ENCODE data around the gene CARD16.
"Not testable (repeated sequence)": the region's sequence is repeated elsewhere in the genome, so short reads cannot be mapped to it uniquely, and the experiment has no call there.

Gene CARD16

GRCh38 chr11:105046898-105047579 lies 1.9 kb upstream of the CARD16 start:
- DNase-seq: no peak

GRCh38 chr11:105045676-105046296 lies 651 bp upstream of the CARD16 start:
- no peak for DNase-seq

GRCh38 chr11:105042178-105042577 lies 3.0 kb downstream of the CARD16 start:
- DNase-seq: no peak

- DNase-seq: no peak
Measured at GRCh38 chr11:105040703-105041102, 4.4 kb downstream of the CARD16 start.

- peak; percentile 74 for DNase-seq
Measured at GRCh38 chr11:105034813-105035620, 10.1 kb downstream of the CARD16 start, which contains the start of gene CASP1. TSS of gene CASP1 (minus strand) at chr11:105035144. CDS start at chr11:105035113, 31 bp downstream.

GRCh38 chr11:105034388-105034787 lies 10.7 kb downstream of the CARD16 start:
- DNase-seq: not testable (repeated sequence)

GRCh38 chr11:105033781-105034180 lies 11.4 kb downstream of the CARD16 start:
- DNase-seq: no peak

- DNase-seq: no peak
Measured at GRCh38 chr11:105033343-105033742, 11.8 kb downstream of the CARD16 start.

GRCh38 chr11:105032495-105032894 lies 12.6 kb downstream of the CARD16 start:
- DNase-seq: no peak

- no peak for DNase-seq
Measured at GRCh38 chr11:105027678-105028077, 17.5 kb downstream of the CARD16 start.

- no peak for DNase-seq
Measured at GRCh38 chr11:105024394-105024793, 20.7 kb downstream of the CARD16 start.

- DNase-seq: no peak
Measured at GRCh38 chr11:105023003-105023402, 22.1 kb downstream of the CARD16 start, which contains the start of gene CASP5. TSS of gene CASP5 (minus strand) at chr11:105023168. CDS start at chr11:105023136, 32 bp downstream.

GRCh38 chr11:105022527-105022926 lies 22.6 kb downstream of the CARD16 start:
- no peak for DNase-seq

GRCh38 chr11:105007463-105007862 lies 37.7 kb downstream of the CARD16 start:
- no peak for DNase-seq

GRCh38 chr11:105005451-105005845 lies 39.7 kb downstream of the CARD16 start:
- no peak for DNase-seq

GRCh38 chr11:105004021-105004420 lies 41.1 kb downstream of the CARD16 start:
- no peak for DNase-seq

GRCh38 chr11:105003151-105003550 lies 42.0 kb downstream of the CARD16 start:
- DNase-seq: no peak

GRCh38 chr11:105000797-105001196 lies 44.3 kb downstream of the CARD16 start:
- DNase-seq: peak; percentile 46

GRCh38 chr11:105000167-105000566 lies 45.0 kb downstream of the CARD16 start:
- DNase-seq: peak; percentile 15

GRCh38 chr11:104999721-105000120 lies 45.4 kb downstream of the CARD16 start:
- DNase-seq: no peak

GRCh38 chr11:104997288-104997687 lies 47.8 kb downstream of the CARD16 start:
- DNase-seq: peak; percentile 10

- no peak for DNase-seq
Measured at GRCh38 chr11:104995001-104995408, 50.1 kb downstream of the CARD16 start.

GRCh38 chr11:104992781-104993180 lies 52.4 kb downstream of the CARD16 start:
- no peak for DNase-seq

GRCh38 chr11:104991994-104992393 lies 53.1 kb downstream of the CARD16 start:
- no peak for DNase-seq

Data from RPMI8226 (cell line).